ENCODE data around the gene LMLN.

DNA sequence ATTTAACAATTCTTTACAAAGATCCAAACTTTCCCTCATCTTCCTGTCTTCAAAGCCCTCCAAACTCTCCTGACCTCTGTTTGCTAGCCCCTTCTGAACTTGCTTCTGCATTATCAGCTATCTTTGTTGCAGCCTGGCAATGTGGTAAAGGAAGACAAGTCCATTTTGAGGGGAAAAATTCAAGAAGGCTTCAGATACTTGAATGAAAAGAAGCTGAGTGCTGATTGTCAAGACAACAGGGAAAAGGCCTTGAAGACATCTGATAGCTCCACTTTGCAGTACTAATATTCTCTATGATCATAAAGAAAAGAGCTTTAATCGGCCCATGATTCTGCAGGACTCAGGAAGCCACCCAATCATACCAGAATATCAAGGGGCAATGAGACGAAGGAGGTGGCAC lies 91.8 kb downstream of the LMLN start:
- TF ChIP-seq CTCF (conservative IDR thresholded peaks at IDR 0.05; ENCODE audit: low read depth, low read length), result no peak
- TF ChIP-seq EZH2 (IDR thresholded peaks at IDR 0.05; ENCODE audit: borderline replicate concordance, low read depth, low read length, poor library complexity, severe bottlenecking), result no peak

Measured in A673 (cell line).